ENCODE results near the gene SCN3B.

Gene SCN3B

GRCh38 chr11:123659311-123659710, 4.9 kb upstream of the SCN3B start:
- DNase-seq: no peak

GRCh38 chr11:123653827-123654565, 428 bp downstream of the SCN3B start:
- DNase-seq: peak in 3 of 58 donors; percentile 48 to 81 (median 62)

- peak in 1 of 58 donors; percentile 32 for DNase-seq
These were observed 969 bp downstream of the SCN3B start for GRCh38 chr11:123653483-123653826.

GRCh38 chr11:123652599-123652998, 1.8 kb downstream of the SCN3B start:
- no peak for DNase-seq

GRCh38 chr11:123650901-123651300, 3.5 kb downstream of the SCN3B start:
- DNase-seq: no peak

- DNase-seq: no peak
These were observed 9.0 kb downstream of the SCN3B start for GRCh38 chr11:123645286-123645975.

GRCh38 chr11:123642435-123642834, 12.0 kb downstream of the SCN3B start:
- DNase-seq: no peak

- no peak for DNase-seq
These were observed 13.0 kb downstream of the SCN3B start for GRCh38 chr11:123641495-123641840.

- DNase-seq: peak in 32 of 58 donors; percentile 2 to 60 (median 22)
These were observed 13.5 kb downstream of the SCN3B start for GRCh38 chr11:123640677-123641494.

GRCh38 chr11:123640029-123640428, 14.4 kb downstream of the SCN3B start:
- no peak for DNase-seq

- no peak for DNase-seq
These were observed 24.3 kb downstream of the SCN3B start for GRCh38 chr11:123630126-123630608.

GRCh38 chr11:123628936-123629683, 25.3 kb downstream of the SCN3B start:
- peak in 15 of 58 donors; percentile 3 to 32 (median 26) for DNase-seq

- no peak for DNase-seq
These were observed 29.4 kb downstream of the SCN3B start for GRCh38 chr11:123624974-123625373.

GRCh38 chr11:123622576-123622975, 31.8 kb downstream of the SCN3B start:
- DNase-seq: no peak

- peak in 51 of 58 donors; percentile 4 to 72 (median 36) for DNase-seq
These were observed 37.8 kb downstream of the SCN3B start for GRCh38 chr11:123616505-123617198.

GRCh38 chr11:123611698-123612097, 42.7 kb downstream of the SCN3B start:
- no peak for DNase-seq

GRCh38 chr11:123608945-123609344, 45.5 kb downstream of the SCN3B start:
- DNase-seq: no peak

GRCh38 chr11:123608371-123608770, 46.1 kb downstream of the SCN3B start:
- DNase-seq: no peak

GRCh38 chr11:123607781-123608180, 46.6 kb downstream of the SCN3B start:
- no peak for DNase-seq

- no peak for DNase-seq
These were observed 50.8 kb downstream of the SCN3B start for GRCh38 chr11:123603666-123604065.

GRCh38 chr11:123601743-123602142, 52.7 kb downstream of the SCN3B start:
- DNase-seq: no peak
